NCI-H2081 (cell line): ENCODE data around the gene MAN1C1.
A peak's percentile ranks its signal among the peaks of the same experiment; 100 is the strongest.

ENCODE experiments used
- DNase-seq, 2 experiments: peaks; one replicate each; lab custom pipeline; 2025; lab: John Stamatoyannopoulos, UW

The MAN1C1 gene

GRCh38 chr1:25803368-25803767 lies 186.8 kb downstream of the MAN1C1 start:
- no peak for DNase-seq

- no peak for DNase-seq
Observed at GRCh38 chr1:25804244-25804963, 187.8 kb downstream of the MAN1C1 start.

GRCh38 chr1:25804964-25805862 lies 188.6 kb downstream of the MAN1C1 start:
- no peak for DNase-seq

GRCh38 chr1:25805863-25806225 lies 189.3 kb downstream of the MAN1C1 start:
- DNase-seq: no peak

- DNase-seq: no peak
Observed at GRCh38 chr1:25806418-25806817, 189.8 kb downstream of the MAN1C1 start.

- DNase-seq: no peak
Observed at GRCh38 chr1:25807480-25808390, 191.1 kb downstream of the MAN1C1 start.

GRCh38 chr1:25808481-25809244 lies 192.1 kb downstream of the MAN1C1 start:
- no peak for DNase-seq

GRCh38 chr1:25809283-25809926 lies 192.8 kb downstream of the MAN1C1 start:
- no peak for DNase-seq

GRCh38 chr1:25809929-25810328 lies 193.3 kb downstream of the MAN1C1 start:
- no peak for DNase-seq

- DNase-seq: peak; percentile 43 to 63
Observed at GRCh38 chr1:25810341-25811299, 194.0 kb downstream of the MAN1C1 start.

GRCh38 chr1:25811384-25812082 lies 194.9 kb downstream of the MAN1C1 start:
- DNase-seq: no peak

- DNase-seq: no peak
Observed at GRCh38 chr1:25813071-25813733, 196.6 kb downstream of the MAN1C1 start.

GRCh38 chr1:25813734-25814471 lies 197.3 kb downstream of the MAN1C1 start:
- DNase-seq: no peak

GRCh38 chr1:25814549-25815087 lies 198.0 kb downstream of the MAN1C1 start:
- no peak for DNase-seq

- no peak for DNase-seq
Observed at GRCh38 chr1:25815208-25816111, 198.9 kb downstream of the MAN1C1 start.

GRCh38 chr1:25816112-25816718 lies 199.6 kb downstream of the MAN1C1 start:
- no peak for DNase-seq
